H1 (cell line): ENCODE data around the gene CAMK2G. TPM values are rescaled to one million over a fixed set of nuclear protein-coding genes. Genes with fewer than 3 reads are reported as not detected.

ENCODE experiments used
- CTCF ChIA-PET: fragments of 300-600 bp; sonication (Branson Sonifier 250); formaldehyde crosslinking; loops from one replicate; lab custom pipeline; 2021; ENCODE audit not compliant: partially characterized antibody; lab: Charles Lee
- POLR2A ChIA-PET: fragments of 300-600 bp; sonication (Branson Sonifier 250); formaldehyde crosslinking; loops from one replicate; lab custom pipeline; 2021; ENCODE audit warnings: inconsistent platforms; ENCODE audit not compliant: partially characterized antibody; lab: Charles Lee
- DNase-seq, 2 experiments: peaks; one replicate each; pipeline versions ENCODE4 v3.0.0 to v3.0.0-alpha.2; 2010 to 2022; ENCODE audit warnings: low spot score in 2 of 2, low read depth in 1 of 2, mixed read lengths in 1 of 2
- FAIRE-seq: peaks from 2 replicates; lab custom pipeline; 2011; peaks lifted over from hg19 to GRCh38; lab: Jason Lieb, UNC
- H2AFZ ChIP-seq: 2 replicates; pipeline ENCODE4 v1.8.1; 2012; ENCODE audit warnings: low read length, inconsistent platforms
- H2AK5ac ChIP-seq: 2 replicates; pipeline ENCODE4 v1.6.1; 2013; ENCODE audit warnings: low read depth, low read length
- H2BK120ac ChIP-seq: replicated peaks from 2 replicates; pipeline ENCODE3; 2013; ENCODE audit warnings: low read depth, low read length, inconsistent platforms
- H2BK12ac ChIP-seq: 2 replicates; pipeline ENCODE4 v1.6.1; 2013; ENCODE audit warnings: low read depth, low read length
- H2BK15ac ChIP-seq: 2 replicates; pipeline ENCODE4 v1.6.1; 2013; ENCODE audit warnings: low read length
- H2BK20ac ChIP-seq: 2 replicates; pipeline ENCODE4 v1.6.1; 2013; ENCODE audit warnings: low read length
- H2BK5ac ChIP-seq: 2 replicates; pipeline ENCODE4 v1.6.1; 2013; ENCODE audit warnings: low read depth, low read length
- H3K14ac ChIP-seq: 2 replicates; pipeline ENCODE4 v1.6.1; 2013; ENCODE audit warnings: inconsistent platforms; ENCODE audit not compliant: insufficient read length
- H3K18ac ChIP-seq: 2 replicates; pipeline ENCODE4 v1.6.1; 2013; ENCODE audit warnings: low read length; ENCODE audit errors: extremely low read depth
- H3K23ac ChIP-seq: 2 replicates; pipeline ENCODE4 v1.6.1; 2013; ENCODE audit warnings: inconsistent platforms; ENCODE audit not compliant: insufficient read length
- H3K23me2 ChIP-seq: 2 replicates; pipeline ENCODE4 v1.6.1; 2013; ENCODE audit warnings: low read depth, low read length
- H3K27ac ChIP-seq: 2 replicates; pipeline ENCODE4 v1.6.1; 2011; ENCODE audit warnings: low read depth, low read length, inconsistent platforms
- H3K27me3 ChIP-seq, 4 experiments: replicated peaks in 1 of 4; 1 replicate in 1 of 4; 2 replicates in 3 of 4; pipeline versions ENCODE4 v1.6.1 to v1.8.1; 2011 to 2013; ENCODE audit warnings: low read length in 3 of 4, mild to moderate bottlenecking in 3 of 4, inconsistent platforms in 2 of 4, mixed read lengths in 2 of 4, moderate library complexity in 1 of 4; ENCODE audit not compliant: control insufficient read depth in 3 of 4, insufficient read depth in 3 of 4; ENCODE audit errors: extremely low read depth in 1 of 4
- H3K36me3 ChIP-seq, 4 experiments: 2 replicates each; pipeline versions ENCODE4 v1.6.1 to v1.8.1; 2011 to 2013; ENCODE audit warnings: mild to moderate bottlenecking in 4 of 4, low read length in 3 of 4, moderate library complexity in 2 of 4, control low read depth in 1 of 4, inconsistent platforms in 1 of 4; ENCODE audit not compliant: insufficient read depth in 4 of 4, control insufficient read depth in 2 of 4
- H3K4ac ChIP-seq: replicated peaks from 2 replicates; pipeline ENCODE3; 2013; ENCODE audit warnings: low read length, low read depth, mixed read lengths, inconsistent platforms; ENCODE audit not compliant: insufficient read length
- H3K4me1 ChIP-seq, 4 experiments: replicated peaks in 1 of 4; 1 replicate in 1 of 4; 2 replicates in 3 of 4; pipeline versions ENCODE4 v1.6.1 to v1.8.1; 2011 to 2013; ENCODE audit warnings: low read length in 3 of 4, inconsistent platforms in 2 of 4, mixed read lengths in 1 of 4; ENCODE audit not compliant: insufficient read depth in 4 of 4, control insufficient read depth in 3 of 4
- H3K4me2 ChIP-seq, 2 experiments: 2 replicates each; pipeline versions ENCODE4 v1.6.1 to v1.8.1; 2011 to 2013; ENCODE audit warnings: low read depth in 2 of 2, low read length in 2 of 2, control low read depth in 1 of 2, inconsistent platforms in 1 of 2, mild to moderate bottlenecking in 1 of 2; ENCODE audit not compliant: insufficient read depth in 1 of 2
- H3K4me3 ChIP-seq, 4 experiments: fragments of 200-600, 300-600 bp in 1 of 4; sonication (generic), shearing (Covaris generic), sonication (Bioruptor Twin) in 1 of 4; 2 replicates each; pipeline versions ENCODE4 v1.5.1 to v1.8.1; 2011 to 2016; ENCODE audit warnings: low read length in 4 of 4, low read depth in 3 of 4, control low read depth in 2 of 4, inconsistent platforms in 2 of 4, mild to moderate bottlenecking in 2 of 4, mixed read lengths in 1 of 4, moderate library complexity in 1 of 4; ENCODE audit not compliant: insufficient read depth in 2 of 4; ENCODE audit errors: extremely low read depth in 1 of 4
- H3K56ac ChIP-seq: replicated peaks from 2 replicates; pipeline ENCODE3; 2013; ENCODE audit warnings: low read depth, mild to moderate bottlenecking, mixed read lengths, low read length, inconsistent platforms; ENCODE audit not compliant: insufficient read length
- H3K79me1 ChIP-seq: 2 replicates; pipeline ENCODE4 v1.6.1; 2013; ENCODE audit warnings: low read depth, low read length, control low read depth
- H3K79me2 ChIP-seq, 2 experiments: 2 replicates each; pipeline versions ENCODE4 v1.6.1 to v1.8.1; 2012 to 2013; ENCODE audit warnings: low read length in 2 of 2, mild to moderate bottlenecking in 2 of 2, inconsistent platforms in 1 of 2; ENCODE audit not compliant: insufficient read depth in 2 of 2, control insufficient read depth in 1 of 2
- H3K9ac ChIP-seq, 4 experiments: replicated peaks in 1 of 4; 1 replicate in 1 of 4; 2 replicates in 3 of 4; pipeline versions ENCODE4 v1.6.1 to v1.8.1; 2011 to 2013; ENCODE audit warnings: low read depth in 3 of 4, low read length in 3 of 4, control low read depth in 2 of 4, mild to moderate bottlenecking in 2 of 4, moderate library complexity in 2 of 4, inconsistent platforms in 1 of 4; ENCODE audit errors: extremely low read depth in 1 of 4
- H3K9me3 ChIP-seq, 2 experiments: 2 replicates each; pipeline versions ENCODE4 v1.6.1 to v1.8.1; 2012 to 2013; ENCODE audit warnings: mild to moderate bottlenecking in 2 of 2, moderate library complexity in 2 of 2, control low read depth in 1 of 2, inconsistent platforms in 1 of 2, low read depth in 1 of 2, low read length in 1 of 2, mixed read lengths in 1 of 2; ENCODE audit not compliant: insufficient read depth in 2 of 2
- H4K20me1 ChIP-seq, 2 experiments: replicated peaks in 1 of 2; 2 replicates each; pipeline versions ENCODE3 to v1.8.1; 2011 to 2013; ENCODE audit warnings: inconsistent platforms in 2 of 2, low read length in 2 of 2, mild to moderate bottlenecking in 1 of 2; ENCODE audit not compliant: insufficient read depth in 2 of 2, control insufficient read depth in 1 of 2
- H4K5ac ChIP-seq: 2 replicates; pipeline ENCODE4 v1.6.1; 2013; ENCODE audit warnings: low read length, low read depth, mixed read lengths, inconsistent platforms; ENCODE audit not compliant: insufficient read length
- H4K8ac ChIP-seq: 2 replicates; pipeline ENCODE4 v1.8.0; 2013; ENCODE audit warnings: mild to moderate bottlenecking, moderate library complexity, low read length, inconsistent platforms; ENCODE audit not compliant: insufficient read depth; ENCODE audit errors: extremely low read depth
- H4K91ac ChIP-seq: replicated peaks from 2 replicates; pipeline ENCODE3; 2013; ENCODE audit warnings: low read length, mixed read lengths, inconsistent platforms; ENCODE audit not compliant: insufficient read length
- EGR1 ChIP-seq: IDR thresholded peaks from 2 replicates; pipeline ENCODE4 v1.6.1; 2011; ENCODE audit warnings: low read depth, low read length, borderline replicate concordance
- KDM5A ChIP-seq: fragments of 200-600 bp; IDR thresholded peaks from 2 replicates; pipeline ENCODE4 v1.7.1; 2012; ENCODE audit warnings: mild to moderate bottlenecking, low read length, inconsistent platforms, mixed read lengths
- NANOG ChIP-seq: IDR thresholded peaks from 2 replicates; pipeline ENCODE4 v1.6.1; 2011; ENCODE audit warnings: low read length, low read depth, mild to moderate bottlenecking, inconsistent platforms; ENCODE audit not compliant: insufficient read depth, poor library complexity, severe bottlenecking
- SP4 ChIP-seq: IDR thresholded peaks from 2 replicates; pipeline ENCODE4 v1.6.1; 2012; ENCODE audit warnings: low read length, inconsistent platforms
- TCF12 ChIP-seq: IDR thresholded peaks from 2 replicates; pipeline ENCODE4 v1.6.1; 2011; ENCODE audit warnings: low read depth, mild to moderate bottlenecking, low read length
- TEAD4 ChIP-seq: IDR thresholded peaks from 2 replicates; pipeline ENCODE4 v1.6.1; 2012; ENCODE audit warnings: low read depth, low read length, inconsistent platforms, mixed read lengths
- YY1 ChIP-seq: IDR thresholded peaks from 2 replicates; pipeline ENCODE4 v1.6.1; 2011; ENCODE audit warnings: low read depth, mild to moderate bottlenecking, low read length
- WGBS, 2 experiments: shearing (Covaris generic) in 1 of 2; methylation state at CpG; one replicate each; pipeline versions ENCODE4 v1.1.6 to v1.1.7; 2013 to 2015; ENCODE audit warnings: low lambda C conversion rate in 2 of 2, mixed read lengths in 2 of 2, inconsistent platforms in 1 of 2, low coverage in 1 of 2, missing lambda C conversion rate in 1 of 2; ENCODE audit not compliant: insufficient replicate concordance in 2 of 2, insufficient coverage in 1 of 2, insufficient read length in 1 of 2; ENCODE audit errors: extremely low coverage in 1 of 2, missing lambda C conversion rate in 1 of 2; 5-methylcytosine and 5-hydroxymethylcytosine counted together
- polyA plus RNA-seq, 7 experiments: library from polyadenylated mRNA; depleted of rRNA in 3 of 7; stranded (reverse) in 5 of 7; unstranded in 2 of 7; fragments of >200 nt in 5 of 7; fragments of 200-250 nt in 2 of 7; gene quantifications; 1 replicate in 5 of 7; 2 replicates in 1 of 7; 4 replicates in 1 of 7; pipeline versions ENCODE4 v1.2.1 to v1.2.3, GENCODE V29; 2011 to 2013; ENCODE audit warnings: missing spikeins in 2 of 7, mixed read lengths in 2 of 7
- total RNA-seq: library from RNA; stranded (reverse); fragmentation: NEBNext Ultra II Directional; extraction: Animal tissue kit (Norgen Biotek cat#: 25700); gene quantifications from 2 replicates; pipeline ENCODE4 v1.2.1, GENCODE V29; 2021
- TF ChIP-seq, protein P1 (sequence below), 3 experiments: IDR thresholded peaks; 1 replicate in 2 of 3; 2 replicates in 1 of 3; pipeline versions ENCODE4 v1.5.1 to v1.6.1; 2011; ENCODE audit warnings: low read length in 3 of 3, mild to moderate bottlenecking in 3 of 3, inconsistent platforms in 2 of 3, low read depth in 1 of 3, moderate library complexity in 1 of 3; ENCODE audit not compliant: insufficient read depth in 1 of 3; ENCODE audit errors: control extremely low read depth in 1 of 3
- TF ChIP-seq, protein P2 (sequence below): IDR thresholded peaks from 2 replicates; pipeline ENCODE4 v1.6.1; 2012; ENCODE audit warnings: inconsistent platforms

The CAMK2G gene
- total and polyA plus RNA-seq, 2 of the 8 experiments (the other 6 are each of a cell fraction or from before 2014, with no cell fraction given), result 28.9 to 31.7 TPM

DNA sequence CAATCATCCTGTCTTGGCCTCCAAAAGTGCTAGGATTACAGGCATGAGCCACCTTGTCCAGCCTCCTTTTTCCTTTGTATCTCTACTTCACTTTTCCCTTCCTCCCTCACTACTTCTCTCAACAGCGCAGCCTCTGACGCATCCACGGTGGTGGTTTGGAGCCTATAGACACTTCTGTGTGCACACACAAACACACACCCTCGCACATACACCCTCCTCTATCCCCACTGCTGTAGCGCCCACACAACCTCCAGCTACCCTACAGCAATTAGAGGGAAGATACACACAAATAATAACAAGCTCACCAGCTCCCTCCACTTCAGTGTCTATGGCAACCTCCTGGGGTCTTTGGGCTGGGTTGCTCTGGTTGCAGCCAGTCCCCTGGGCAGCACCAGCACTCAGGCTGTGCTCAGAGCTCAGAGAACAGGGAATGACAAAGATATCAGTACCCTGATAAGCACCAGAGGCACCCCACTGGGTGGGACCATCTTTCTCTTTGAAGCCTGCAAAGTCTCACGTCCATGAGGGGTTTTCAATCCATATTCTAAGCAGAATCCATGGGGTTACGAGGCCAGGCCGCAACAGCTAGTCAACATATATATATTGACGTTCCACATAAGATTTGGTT is 3.3 kb upstream of the CAMK2G start:
- Histone ChIP-seq H2AFZ (no peak overlapping the region), H2BK15ac (0 out of 2 replicates have a peak overlapping the region, but pooled peaks have one; percentile 61), H3K79me2 (peaks cover 0 to 8% of the 10 kb centered on the region in 2 experiments; a peak in 2 of 4 replicates), H4K91ac (peak overlapping the region; percentile 0), H3K18ac (no peak overlapping the region), H2BK120ac (no peak overlapping the region), H3K4me3 (no peak overlapping the region), H3K14ac (no peak overlapping the region), H4K5ac (no peak overlapping the region), H2AK5ac (no peak overlapping the region), H2BK5ac (no peak overlapping the region; the same call in 1 of the 2 replicates), H3K36me3 (no peaks in the 10 kb centered on the region), H3K56ac (no peak overlapping the region), H4K20me1 (peaks cover 6 to 8% of the 10 kb centered on the region in 2 experiments), H3K9ac (no peak overlapping the region), H3K23me2 (peaks cover 9% of the 10 kb centered on the region; the same call in 1 of the 2 replicates), H3K4me2 (no peak overlapping the region), H3K4me1 (peaks cover 0 to 16% (median 9%) of the 10 kb centered on the region in 4 experiments; a peak in 6 of 7 replicates), H3K4ac (no peak overlapping the region), H3K23ac (no peak overlapping the region), H3K27ac (no peak overlapping the region), H2BK20ac (no peak overlapping the region), H3K9me3 (no peaks in the 10 kb centered on the region), H3K27me3 (peaks cover 0 to 3% (median 0%) of the 10 kb centered on the region in 4 experiments; a peak in 1 of 7 replicates), H3K79me1 (peaks cover 8% of the 10 kb centered on the region), H4K8ac (no peak overlapping the region; the same call in 1 of the 2 replicates), H2BK12ac (no peak overlapping the region)
- FAIRE-seq, result no peak
- no peak for DNase-seq
- POLR2A ChIA-PET, result interaction anchor here (0.7 to 1.8 kb wide), 2 partner anchors 12 to 105 kb away, joined by 4 to 6 read pairs; a partner anchor contains a TSS
- CTCF ChIA-PET, result interaction anchor here (0.5 to 27.0 kb wide), 7 partner anchors 11 to 268 kb away, joined by 3 to 681 read pairs (median 54); no protein-coding TSS in a partner anchor
- WGBS, 2 experiments, result 91% methylated on average over 9 of the region's 9 CpGs; no CpG with 5 or more reads in 1 of the 2 experiments
- TF ChIP-seq NANOG, result no peak
- TF ChIP-seq TEAD4, result no peak
- TF ChIP-seq TCF12, result no peak
- no peak for TF ChIP-seq YY1
- TF ChIP-seq KDM5A, result no peak
- no peak for TF ChIP-seq SP4
- TF ChIP-seq, protein P1, sequence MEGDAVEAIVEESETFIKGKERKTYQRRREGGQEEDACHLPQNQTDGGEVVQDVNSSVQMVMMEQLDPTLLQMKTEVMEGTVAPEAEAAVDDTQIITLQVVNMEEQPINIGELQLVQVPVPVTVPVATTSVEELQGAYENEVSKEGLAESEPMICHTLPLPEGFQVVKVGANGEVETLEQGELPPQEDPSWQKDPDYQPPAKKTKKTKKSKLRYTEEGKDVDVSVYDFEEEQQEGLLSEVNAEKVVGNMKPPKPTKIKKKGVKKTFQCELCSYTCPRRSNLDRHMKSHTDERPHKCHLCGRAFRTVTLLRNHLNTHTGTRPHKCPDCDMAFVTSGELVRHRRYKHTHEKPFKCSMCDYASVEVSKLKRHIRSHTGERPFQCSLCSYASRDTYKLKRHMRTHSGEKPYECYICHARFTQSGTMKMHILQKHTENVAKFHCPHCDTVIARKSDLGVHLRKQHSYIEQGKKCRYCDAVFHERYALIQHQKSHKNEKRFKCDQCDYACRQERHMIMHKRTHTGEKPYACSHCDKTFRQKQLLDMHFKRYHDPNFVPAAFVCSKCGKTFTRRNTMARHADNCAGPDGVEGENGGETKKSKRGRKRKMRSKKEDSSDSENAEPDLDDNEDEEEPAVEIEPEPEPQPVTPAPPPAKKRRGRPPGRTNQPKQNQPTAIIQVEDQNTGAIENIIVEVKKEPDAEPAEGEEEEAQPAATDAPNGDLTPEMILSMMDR (IDR thresholded peaks at IDR 0.05; ENCODE audit: control extremely low read depth in 1 of 3, insufficient read depth in 1 of 3, low read depth in 1 of 3, low read length in 3 of 3), result no peak
- TF ChIP-seq, protein P2, sequence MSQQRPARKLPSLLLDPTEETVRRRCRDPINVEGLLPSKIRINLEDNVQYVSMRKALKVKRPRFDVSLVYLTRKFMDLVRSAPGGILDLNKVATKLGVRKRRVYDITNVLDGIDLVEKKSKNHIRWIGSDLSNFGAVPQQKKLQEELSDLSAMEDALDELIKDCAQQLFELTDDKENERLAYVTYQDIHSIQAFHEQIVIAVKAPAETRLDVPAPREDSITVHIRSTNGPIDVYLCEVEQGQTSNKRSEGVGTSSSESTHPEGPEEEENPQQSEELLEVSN, result no peak
- TF ChIP-seq EGR1, result no peak
